Measurements from ENCODE around the gene NSD2.

DNA sequence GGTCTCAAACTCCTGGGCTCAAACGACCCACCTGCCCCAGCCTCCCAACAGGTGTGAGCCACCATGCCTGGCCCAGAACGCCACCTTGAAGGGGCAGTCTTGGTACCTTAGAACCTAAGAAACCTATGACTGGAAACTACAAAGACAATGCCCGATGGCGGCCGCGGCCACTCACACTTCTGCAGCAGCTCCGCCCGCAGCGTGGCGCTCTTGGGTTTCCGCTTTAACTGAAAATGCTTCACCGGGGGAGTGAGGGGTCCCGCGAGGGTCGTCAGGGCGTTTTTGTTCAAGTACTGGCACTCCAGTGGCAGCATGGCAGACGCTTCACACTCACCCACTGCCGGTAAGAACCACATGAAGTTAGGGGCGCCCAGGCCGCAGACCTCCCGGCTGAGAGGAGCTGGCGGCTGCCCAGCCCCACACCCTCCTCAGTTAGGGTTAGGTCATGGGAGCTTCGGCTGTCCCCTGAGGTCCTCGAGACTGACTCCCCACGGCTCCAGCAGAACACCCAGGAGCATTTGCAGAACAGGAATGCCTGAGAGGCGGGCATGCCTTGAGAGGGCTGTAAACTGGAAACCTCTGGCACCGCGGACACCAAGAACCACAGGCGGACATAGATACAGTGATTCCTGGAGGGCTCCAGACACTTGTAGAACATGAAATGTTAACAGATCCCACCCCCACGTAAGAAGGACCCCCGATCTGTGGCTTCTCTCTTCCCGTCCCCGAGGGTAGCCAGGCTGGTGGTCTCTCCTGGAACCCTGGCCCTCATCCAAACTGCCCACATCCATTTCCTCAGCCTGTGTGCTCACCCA, 118.5 kb downstream of the NSD2 start:
- TF ChIP-seq, protein P1, sequence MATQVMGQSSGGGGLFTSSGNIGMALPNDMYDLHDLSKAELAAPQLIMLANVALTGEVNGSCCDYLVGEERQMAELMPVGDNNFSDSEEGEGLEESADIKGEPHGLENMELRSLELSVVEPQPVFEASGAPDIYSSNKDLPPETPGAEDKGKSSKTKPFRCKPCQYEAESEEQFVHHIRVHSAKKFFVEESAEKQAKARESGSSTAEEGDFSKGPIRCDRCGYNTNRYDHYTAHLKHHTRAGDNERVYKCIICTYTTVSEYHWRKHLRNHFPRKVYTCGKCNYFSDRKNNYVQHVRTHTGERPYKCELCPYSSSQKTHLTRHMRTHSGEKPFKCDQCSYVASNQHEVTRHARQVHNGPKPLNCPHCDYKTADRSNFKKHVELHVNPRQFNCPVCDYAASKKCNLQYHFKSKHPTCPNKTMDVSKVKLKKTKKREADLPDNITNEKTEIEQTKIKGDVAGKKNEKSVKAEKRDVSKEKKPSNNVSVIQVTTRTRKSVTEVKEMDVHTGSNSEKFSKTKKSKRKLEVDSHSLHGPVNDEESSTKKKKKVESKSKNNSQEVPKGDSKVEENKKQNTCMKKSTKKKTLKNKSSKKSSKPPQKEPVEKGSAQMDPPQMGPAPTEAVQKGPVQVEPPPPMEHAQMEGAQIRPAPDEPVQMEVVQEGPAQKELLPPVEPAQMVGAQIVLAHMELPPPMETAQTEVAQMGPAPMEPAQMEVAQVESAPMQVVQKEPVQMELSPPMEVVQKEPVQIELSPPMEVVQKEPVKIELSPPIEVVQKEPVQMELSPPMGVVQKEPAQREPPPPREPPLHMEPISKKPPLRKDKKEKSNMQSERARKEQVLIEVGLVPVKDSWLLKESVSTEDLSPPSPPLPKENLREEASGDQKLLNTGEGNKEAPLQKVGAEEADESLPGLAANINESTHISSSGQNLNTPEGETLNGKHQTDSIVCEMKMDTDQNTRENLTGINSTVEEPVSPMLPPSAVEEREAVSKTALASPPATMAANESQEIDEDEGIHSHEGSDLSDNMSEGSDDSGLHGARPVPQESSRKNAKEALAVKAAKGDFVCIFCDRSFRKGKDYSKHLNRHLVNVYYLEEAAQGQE (IDR thresholded peaks at IDR 0.05; ENCODE audit: borderline replicate concordance) = no peak
- TF ChIP-seq, protein P1 (CRISPR knock-in tag; IDR thresholded peaks at IDR 0.05; ENCODE audit: low read depth) = no peak
- TF ChIP-seq TRIM24 (IDR thresholded peaks at IDR 0.05) (no peak), MYC (IDR thresholded peaks at IDR 0.05; ENCODE audit: low read depth, low read length) (no peak), MYC (CRISPR knock-in tag; IDR thresholded peaks at IDR 0.05; ENCODE audit: borderline replicate concordance, low read depth) (no peak), ZKSCAN3 (CRISPR knock-in tag; IDR thresholded peaks at IDR 0.05) (no peak), ZSCAN29 (IDR thresholded peaks at IDR 0.05) (no peak), ETV6 (IDR thresholded peaks at IDR 0.05; ENCODE audit: borderline replicate concordance in 1 of 2, low read depth in 2 of 2, low read length in 1 of 2) (no peak), ETV6 (CRISPR knock-in tag; IDR thresholded peaks at IDR 0.05; ENCODE audit: borderline replicate concordance) (no peak), ZNF143 (CRISPR knock-in tag; IDR thresholded peaks at IDR 0.05) (no peak)
- TF ChIP-seq, protein P2, sequence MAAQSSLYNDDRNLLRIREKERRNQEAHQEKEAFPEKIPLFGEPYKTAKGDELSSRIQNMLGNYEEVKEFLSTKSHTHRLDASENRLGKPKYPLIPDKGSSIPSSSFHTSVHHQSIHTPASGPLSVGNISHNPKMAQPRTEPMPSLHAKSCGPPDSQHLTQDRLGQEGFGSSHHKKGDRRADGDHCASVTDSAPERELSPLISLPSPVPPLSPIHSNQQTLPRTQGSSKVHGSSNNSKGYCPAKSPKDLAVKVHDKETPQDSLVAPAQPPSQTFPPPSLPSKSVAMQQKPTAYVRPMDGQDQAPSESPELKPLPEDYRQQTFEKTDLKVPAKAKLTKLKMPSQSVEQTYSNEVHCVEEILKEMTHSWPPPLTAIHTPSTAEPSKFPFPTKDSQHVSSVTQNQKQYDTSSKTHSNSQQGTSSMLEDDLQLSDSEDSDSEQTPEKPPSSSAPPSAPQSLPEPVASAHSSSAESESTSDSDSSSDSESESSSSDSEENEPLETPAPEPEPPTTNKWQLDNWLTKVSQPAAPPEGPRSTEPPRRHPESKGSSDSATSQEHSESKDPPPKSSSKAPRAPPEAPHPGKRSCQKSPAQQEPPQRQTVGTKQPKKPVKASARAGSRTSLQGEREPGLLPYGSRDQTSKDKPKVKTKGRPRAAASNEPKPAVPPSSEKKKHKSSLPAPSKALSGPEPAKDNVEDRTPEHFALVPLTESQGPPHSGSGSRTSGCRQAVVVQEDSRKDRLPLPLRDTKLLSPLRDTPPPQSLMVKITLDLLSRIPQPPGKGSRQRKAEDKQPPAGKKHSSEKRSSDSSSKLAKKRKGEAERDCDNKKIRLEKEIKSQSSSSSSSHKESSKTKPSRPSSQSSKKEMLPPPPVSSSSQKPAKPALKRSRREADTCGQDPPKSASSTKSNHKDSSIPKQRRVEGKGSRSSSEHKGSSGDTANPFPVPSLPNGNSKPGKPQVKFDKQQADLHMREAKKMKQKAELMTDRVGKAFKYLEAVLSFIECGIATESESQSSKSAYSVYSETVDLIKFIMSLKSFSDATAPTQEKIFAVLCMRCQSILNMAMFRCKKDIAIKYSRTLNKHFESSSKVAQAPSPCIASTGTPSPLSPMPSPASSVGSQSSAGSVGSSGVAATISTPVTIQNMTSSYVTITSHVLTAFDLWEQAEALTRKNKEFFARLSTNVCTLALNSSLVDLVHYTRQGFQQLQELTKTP (IDR thresholded peaks at IDR 0.05; ENCODE audit: low read depth in 1 of 2, partially characterized antibody in 2 of 2) = no peak

All from K562 (cell line).